ENCODE data around the gene MEPE.

The MEPE gene

GRCh38 chr4:87857789-87858188 is 25.0 kb downstream of the MEPE start:
- H3K79me2 ChIP-seq (ENCODE audit: insufficient read depth, low read length): no peaks in the 10 kb centered on the region
- H3K4me3 ChIP-seq (ENCODE audit: insufficient read depth, low read length, poor library complexity, severe bottlenecking): no peak overlapping the region
- H3K9ac ChIP-seq (ENCODE audit: low read length): no peak overlapping the region
- H3K9me2 ChIP-seq (replicated peaks; ENCODE audit: insufficient read depth, low read length): no peaks in the 10 kb centered on the region
- H3K27me3 ChIP-seq (ENCODE audit: low read length): no peaks in the 10 kb centered on the region
- no peaks in the 10 kb centered on the region for H3F3A ChIP-seq (ENCODE audit: insufficient read depth)
- no peaks in the 10 kb centered on the region for H3K9me3 ChIP-seq (ENCODE audit: insufficient read depth, low read length)
- no peak overlapping the region for H3K27ac ChIP-seq (ENCODE audit: low read depth, low read length)
- no peaks in the 10 kb centered on the region for H3K36me3 ChIP-seq (ENCODE audit: low read length)
- no peak overlapping the region for H3K4me2 ChIP-seq (ENCODE audit: low read depth, low read length, poor library complexity, severe bottlenecking)
- H4K20me1 ChIP-seq (ENCODE audit: low read depth, low read length): no peaks in the 10 kb centered on the region
- TF ChIP-seq EZH2phosphoT487 (conservative IDR thresholded peaks at IDR 0.05; ENCODE audit: low read length): no peak
- TF ChIP-seq, protein P1, sequence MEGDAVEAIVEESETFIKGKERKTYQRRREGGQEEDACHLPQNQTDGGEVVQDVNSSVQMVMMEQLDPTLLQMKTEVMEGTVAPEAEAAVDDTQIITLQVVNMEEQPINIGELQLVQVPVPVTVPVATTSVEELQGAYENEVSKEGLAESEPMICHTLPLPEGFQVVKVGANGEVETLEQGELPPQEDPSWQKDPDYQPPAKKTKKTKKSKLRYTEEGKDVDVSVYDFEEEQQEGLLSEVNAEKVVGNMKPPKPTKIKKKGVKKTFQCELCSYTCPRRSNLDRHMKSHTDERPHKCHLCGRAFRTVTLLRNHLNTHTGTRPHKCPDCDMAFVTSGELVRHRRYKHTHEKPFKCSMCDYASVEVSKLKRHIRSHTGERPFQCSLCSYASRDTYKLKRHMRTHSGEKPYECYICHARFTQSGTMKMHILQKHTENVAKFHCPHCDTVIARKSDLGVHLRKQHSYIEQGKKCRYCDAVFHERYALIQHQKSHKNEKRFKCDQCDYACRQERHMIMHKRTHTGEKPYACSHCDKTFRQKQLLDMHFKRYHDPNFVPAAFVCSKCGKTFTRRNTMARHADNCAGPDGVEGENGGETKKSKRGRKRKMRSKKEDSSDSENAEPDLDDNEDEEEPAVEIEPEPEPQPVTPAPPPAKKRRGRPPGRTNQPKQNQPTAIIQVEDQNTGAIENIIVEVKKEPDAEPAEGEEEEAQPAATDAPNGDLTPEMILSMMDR (IDR thresholded peaks at IDR 0.05; ENCODE audit: insufficient read depth, low read length, poor library complexity, severe bottlenecking): no peak
- H2AFZ ChIP-seq (ENCODE audit: low read depth, low read length, severe bottlenecking): no peak overlapping the region

DNA sequence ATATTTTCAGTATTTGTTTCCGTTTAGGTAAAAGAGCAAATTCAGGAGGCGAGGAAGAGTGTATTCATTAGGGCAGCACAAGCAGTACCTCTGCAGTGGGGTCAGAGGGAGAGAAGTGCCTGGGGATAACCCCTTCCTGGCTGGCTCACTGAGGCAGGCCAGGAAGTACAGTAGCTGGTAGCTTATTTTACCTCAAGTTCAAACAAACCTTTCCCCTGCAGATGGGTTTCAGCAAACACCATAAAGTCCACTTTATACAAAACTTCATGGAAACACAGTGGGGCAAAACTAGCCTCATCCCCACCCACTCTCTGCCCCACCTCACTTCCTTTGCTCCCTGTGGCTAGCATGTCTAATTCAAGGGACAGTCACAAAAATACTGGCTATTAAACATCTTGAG is 29.5 kb downstream of the MEPE start:
- H3K9me3 ChIP-seq (ENCODE audit: insufficient read depth, low read length): no peaks in the 10 kb centered on the region
- no peaks in the 10 kb centered on the region for H3K79me2 ChIP-seq (ENCODE audit: insufficient read depth, low read length)
- H4K20me1 ChIP-seq (ENCODE audit: low read depth, low read length): no peaks in the 10 kb centered on the region
- H3K9me2 ChIP-seq (replicated peaks; ENCODE audit: insufficient read depth, low read length): no peaks in the 10 kb centered on the region
- H3F3A ChIP-seq (ENCODE audit: insufficient read depth): no peaks in the 10 kb centered on the region
- no peaks in the 10 kb centered on the region for H3K27me3 ChIP-seq (ENCODE audit: low read length)
- no peak overlapping the region for H3K4me2 ChIP-seq (ENCODE audit: low read depth, low read length, poor library complexity, severe bottlenecking)
- H3K9ac ChIP-seq (ENCODE audit: low read length): no peak overlapping the region
- no peak overlapping the region for H3K27ac ChIP-seq (ENCODE audit: low read depth, low read length)
- H2AFZ ChIP-seq (ENCODE audit: low read depth, low read length, severe bottlenecking): no peak overlapping the region
- TF ChIP-seq EZH2phosphoT487 (conservative IDR thresholded peaks at IDR 0.05; ENCODE audit: low read length): no peak
- TF ChIP-seq, protein P1 (IDR thresholded peaks at IDR 0.05; ENCODE audit: insufficient read depth, low read length, poor library complexity, severe bottlenecking): no peak
- H3K36me3 ChIP-seq (ENCODE audit: low read length): no peaks in the 10 kb centered on the region
- no peak overlapping the region for H3K4me3 ChIP-seq (ENCODE audit: insufficient read depth, low read length, poor library complexity, severe bottlenecking)

GRCh38 chr4:87863486-87863885 is 30.7 kb downstream of the MEPE start:
- Histone ChIP-seq H3K79me2 (ENCODE audit: insufficient read depth, low read length) (no peaks in the 10 kb centered on the region), H3K4me3 (ENCODE audit: insufficient read depth, low read length, poor library complexity, severe bottlenecking) (no peak overlapping the region)

More at GRCh38 chr4:87863486-87863885, 30.7 kb downstream of the MEPE start:
- TF ChIP-seq, protein P1 (IDR thresholded peaks at IDR 0.05; ENCODE audit: insufficient read depth, low read length, poor library complexity, severe bottlenecking): no peak
- TF ChIP-seq EZH2phosphoT487 (conservative IDR thresholded peaks at IDR 0.05; ENCODE audit: low read length): no peak
- Histone ChIP-seq H3K36me3 (ENCODE audit: low read length) (no peaks in the 10 kb centered on the region), H3K9ac (ENCODE audit: low read length) (no peak overlapping the region), H3F3A (ENCODE audit: insufficient read depth) (no peaks in the 10 kb centered on the region), H3K9me3 (ENCODE audit: insufficient read depth, low read length) (no peaks in the 10 kb centered on the region), H2AFZ (ENCODE audit: low read depth, low read length, severe bottlenecking) (no peak overlapping the region), H3K4me2 (ENCODE audit: low read depth, low read length, poor library complexity, severe bottlenecking) (no peak overlapping the region), H3K27me3 (ENCODE audit: low read length) (no peaks in the 10 kb centered on the region), H3K9me2 (replicated peaks; ENCODE audit: insufficient read depth, low read length) (no peaks in the 10 kb centered on the region), H4K20me1 (ENCODE audit: low read depth, low read length) (no peaks in the 10 kb centered on the region), H3K27ac (ENCODE audit: low read depth, low read length) (no peak overlapping the region)
